GM12878 (cell line): ENCODE measurements around the gene KLF3. TPM values are rescaled to one million over a fixed set of nuclear protein-coding genes. Genes with fewer than 3 reads are reported as not detected.

ENCODE experiments used
- BACH1 ChIP-seq: fragments of 450-650 bp; IDR thresholded peaks from 2 replicates; pipeline ENCODE4 v1.6.1; 2017; ENCODE audit warnings: mild to moderate bottlenecking, borderline replicate concordance
- CBX3 ChIP-seq: fragments of 200-600 bp; sonication (generic); IDR thresholded peaks from 2 replicates; pipeline ENCODE4 v1.6.1; 2016; ENCODE audit warnings: low read depth, borderline replicate concordance
- CBX5 ChIP-seq: sonication (generic); IDR thresholded peaks from 2 replicates; pipeline ENCODE4 v1.6.1; 2016; ENCODE audit warnings: low read depth, moderate library complexity, mild to moderate bottlenecking, inconsistent platforms
- CTCF ChIP-seq, 3 experiments: IDR thresholded peaks in 2 of 3; conservative IDR thresholded peaks in 1 of 3; 2 replicates each; pipeline ENCODE4 v1.5.1; 2011; ENCODE audit warnings: low read depth in 3 of 3, low read length in 3 of 3, mild to moderate bottlenecking in 3 of 3, control low read depth in 2 of 3, moderate library complexity in 2 of 3, inconsistent platforms in 1 of 3, mixed read lengths in 1 of 3; ENCODE audit not compliant: control insufficient read depth in 2 of 3, insufficient read depth in 1 of 3; ENCODE audit errors: extremely low read depth in 1 of 3
- GABPA ChIP-seq: IDR thresholded peaks from 2 replicates; pipeline ENCODE4 v1.6.1; 2014; ENCODE audit warnings: antibody characterized with exemption, low read depth, mild to moderate bottlenecking, inconsistent platforms
- HDGF ChIP-seq: fragments of 450-650 bp; IDR thresholded peaks from 2 replicates; pipeline ENCODE4 v1.6.1; 2016; ENCODE audit warnings: antibody characterized with exemption
- IRF5 ChIP-seq: fragments of 450-650 bp; IDR thresholded peaks from 2 replicates; pipeline ENCODE4 v1.6.1; 2017; ENCODE audit warnings: borderline replicate concordance
- KDM1A ChIP-seq: fragments of 200-600 bp; sonication (generic); IDR thresholded peaks from 2 replicates; pipeline ENCODE4 v1.6.1; 2016; ENCODE audit warnings: borderline replicate concordance
- MAX ChIP-seq: IDR thresholded peaks from 2 replicates; pipeline ENCODE4 v1.6.1; 2012; ENCODE audit warnings: low read depth, low read length, improper control_type of control experiment
- MTA3 ChIP-seq: IDR thresholded peaks from 2 replicates; pipeline ENCODE4 v1.6.1; 2012; ENCODE audit warnings: low read length, inconsistent platforms, borderline replicate concordance
- NFYA ChIP-seq: IDR thresholded peaks from 2 replicates; pipeline ENCODE4 v1.6.1; 2011; ENCODE audit warnings: low read depth, mild to moderate bottlenecking, low read length, improper control_type of control experiment, borderline replicate concordance
- NR2C1 ChIP-seq: fragments of 450-650 bp; IDR thresholded peaks from 2 replicates; pipeline ENCODE4 v1.6.1; 2017; ENCODE audit warnings: antibody characterized with exemption, mild to moderate bottlenecking, moderate library complexity
- POLR2AphosphoS2 ChIP-seq: IDR thresholded peaks from 2 replicates; pipeline ENCODE4 v1.6.1; 2011; ENCODE audit warnings: low read depth, mild to moderate bottlenecking, low read length, improper control_type of control experiment, moderate library complexity
- PRDM15 ChIP-seq: fragments of 450-650 bp; formaldehyde crosslinking; IDR thresholded peaks from 2 replicates; pipeline ENCODE4 v1.4.0; 2020; ENCODE audit warnings: mild to moderate bottlenecking, moderate library complexity
- SKIL ChIP-seq: fragments of 450-650 bp; IDR thresholded peaks from 2 replicates; pipeline ENCODE4 v1.6.1; 2017; ENCODE audit warnings: mild to moderate bottlenecking, low read depth, inconsistent platforms; ENCODE audit not compliant: poor library complexity, severe bottlenecking
- SMARCA5 ChIP-seq: fragments of 450-650 bp; IDR thresholded peaks from 2 replicates; pipeline ENCODE4 v1.6.1; 2017; ENCODE audit warnings: mild to moderate bottlenecking
- STAT3 ChIP-seq: IDR thresholded peaks from 2 replicates; pipeline ENCODE4 v1.6.1; 2011; ENCODE audit warnings: low read depth, low read length, improper control_type of control experiment
- USF1 ChIP-seq: IDR thresholded peaks from 2 replicates; pipeline ENCODE4 v1.6.1; 2011; ENCODE audit warnings: borderline replicate concordance, low read depth, mild to moderate bottlenecking, moderate library complexity, mixed read lengths, low read length; ENCODE audit not compliant: insufficient read depth; ENCODE audit errors: extremely low read length
- polyA plus RNA-seq, 11 experiments: library from polyadenylated mRNA; depleted of rRNA in 4 of 11; unstranded in 6 of 11; stranded (reverse) in 5 of 11; fragments of >200 nt; fragmentation: Nextera tagmentation in 4 of 11; fragmentation: Illumina TruSeq in 1 of 11; extraction: Ambion mirVana in 4 of 11; extraction: Trizol in 1 of 11; gene quantifications; 1 replicate in 1 of 11; 2 replicates in 10 of 11; pipeline versions ENCODE4 v1.2.1 to v1.2.3, GENCODE V29; 2011 to 2016; ENCODE audit warnings: inconsistent platforms in 2 of 11, missing spikeins in 2 of 11, low read depth in 1 of 11
- total RNA-seq, 4 experiments: library from RNA; depleted of rRNA in 3 of 4; stranded (reverse); fragments of >200 nt in 3 of 4; fragmentation: Illumina TruSeq in 1 of 4; extraction: Trizol in 1 of 4; gene quantifications; 2 replicates each; pipeline versions ENCODE4 v1.2.1 to v1.2.3, GENCODE V29; 2013 to 2021

Gene KLF3
- total and polyA plus RNA-seq, 10 of the 15 experiments (the other 5 are each of a cell fraction or from before 2014, with no cell fraction given), result 1.4 to 5.8 (median 2.1) TPM

- TF ChIP-seq CBX5 (peak; percentile 86), CBX3 (no peak), PRDM15 (no peak), POLR2AphosphoS2 (no peak), GABPA (peak; percentile 58; the same call in 1 of the 2 replicates), BACH1 (no peak), HDGF (no peak), KDM1A (no peak), SMARCA5 (peak; percentile 80; the same call in 1 of the 2 replicates), IRF5 (no peak), CTCF (IDR thresholded peaks at IDR 0.05 in 2 of 3, conservative IDR thresholded peaks at IDR 0.05 in 1 of 3; ENCODE audit: control insufficient read depth in 2 of 3, extremely low read depth in 1 of 3, insufficient read depth in 1 of 3, low read depth in 3 of 3, low read length in 3 of 3) (peak; percentile 69 to 96 (median 89)), MAX (peak; percentile 93; the same call in 1 of the 2 replicates), SKIL (peak; percentile 81), USF1 (peak; percentile 68), STAT3 (no peak), MTA3 (peak; percentile 91), NR2C1 (no peak), NFYA (no peak)
Observed at GRCh38 chr4:38730830-38731646, 67.0 kb downstream of the KLF3 start (continued).
